NT2/D1 (cell line): ENCODE data around the gene PIEZO1.

Experiments
- DNase-seq: peaks from one replicate; pipeline ENCODE4 v3.0.0-alpha.2; 2011; ENCODE audit warnings: low read depth, low spot score
- H3K27me3 ChIP-seq: 2 replicates; pipeline ENCODE4 v1.6.0; 2011; ENCODE audit warnings: mild to moderate bottlenecking; ENCODE audit not compliant: insufficient read length, insufficient read depth
- H3K36me3 ChIP-seq: 2 replicates; pipeline ENCODE4 v1.6.1; 2011; ENCODE audit warnings: mild to moderate bottlenecking, low read length, mixed read lengths; ENCODE audit not compliant: insufficient read depth, insufficient read length
- H3K4me1 ChIP-seq: 2 replicates; pipeline ENCODE4 v1.5.1; 2011; ENCODE audit not compliant: insufficient read depth, insufficient read length
- H3K4me3 ChIP-seq: 2 replicates; pipeline ENCODE4 v1.5.1; 2011; ENCODE audit warnings: low read depth; ENCODE audit not compliant: insufficient read length
- H3K9ac ChIP-seq: 2 replicates; pipeline ENCODE4 v1.6.0; 2011; ENCODE audit warnings: low read depth; ENCODE audit not compliant: insufficient read length
- H3K9me3 ChIP-seq: 2 replicates; pipeline ENCODE4 v1.5.1; 2011; ENCODE audit warnings: mild to moderate bottlenecking, low read length; ENCODE audit not compliant: insufficient read depth
- SUZ12 ChIP-seq: IDR thresholded peaks from 2 replicates; pipeline ENCODE4 v1.6.1; 2011; ENCODE audit not compliant: insufficient read length, insufficient read depth; ENCODE audit errors: extremely low read depth
- YY1 ChIP-seq: IDR thresholded peaks from 2 replicates; pipeline ENCODE4 v1.6.1; 2011; ENCODE audit not compliant: insufficient read length, insufficient read depth
- ZNF274 ChIP-seq: IDR thresholded peaks from 2 replicates; pipeline ENCODE4 v1.6.1; 2011; ENCODE audit warnings: mild to moderate bottlenecking, low read depth, low read length

Gene PIEZO1

DNA sequence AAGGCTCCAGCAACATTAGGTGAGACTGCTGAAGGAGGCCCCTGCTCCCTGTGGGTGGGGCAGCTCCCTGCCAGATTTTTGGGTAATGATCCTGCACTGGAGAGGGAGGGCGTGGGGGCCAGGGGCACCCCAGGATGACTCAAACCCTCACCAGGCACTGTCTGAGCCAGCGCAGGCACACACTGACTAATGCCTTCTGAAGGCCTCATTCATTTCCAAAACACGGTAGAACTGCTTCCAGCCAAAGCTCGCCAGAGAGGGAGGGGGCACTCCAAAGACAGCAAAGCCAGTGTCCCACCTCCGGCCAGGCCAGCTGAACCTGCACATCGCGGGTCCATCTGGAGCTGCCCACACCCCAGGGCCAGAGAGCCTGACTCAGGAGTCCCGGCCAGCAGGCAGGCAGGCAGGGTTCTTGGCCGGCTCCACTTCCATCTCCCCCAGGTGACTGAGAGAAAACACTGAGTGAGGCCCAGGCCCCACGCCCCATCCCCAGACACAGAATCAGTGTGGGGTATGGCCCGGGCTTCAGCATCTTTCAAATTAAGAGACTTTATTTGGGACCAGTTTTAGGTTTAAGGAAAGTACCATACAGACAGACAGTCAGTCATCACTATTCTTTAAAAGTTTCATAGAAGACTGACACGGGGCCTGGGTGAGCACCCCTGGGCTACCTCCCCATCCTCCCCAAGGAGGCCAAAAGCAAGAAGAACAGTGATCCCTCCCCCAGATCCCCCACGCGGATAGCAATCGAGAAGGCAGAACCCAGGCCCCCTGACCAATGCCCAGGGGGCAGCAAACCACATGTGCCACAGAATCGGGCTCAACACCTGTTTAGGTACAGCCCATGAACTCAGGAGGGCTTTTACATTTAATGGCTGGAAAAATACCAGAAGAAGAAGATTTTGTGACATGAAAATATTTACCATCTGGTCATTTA lies 2.3 kb downstream of the PIEZO1 start:
- peaks cover 40% of the 10 kb centered on the region for H3K4me1 ChIP-seq
- peaks cover 16% of the 10 kb centered on the region for H3K36me3 ChIP-seq
- no peak for DNase-seq
- H3K4me3 ChIP-seq, result no peak overlapping the region
- no peaks in the 10 kb centered on the region for H3K9me3 ChIP-seq
- peak overlapping the region; percentile 54 for H3K9ac ChIP-seq
- TF ChIP-seq YY1 (no peak), ZNF274 (no peak)
- peaks cover 20% of the 10 kb centered on the region for H3K27me3 ChIP-seq

GRCh38 chr16:88781140-88782077 lies 3.6 kb downstream of the PIEZO1 start:
- H3K9me3 ChIP-seq, result no peaks in the 10 kb centered on the region
- peaks cover 20% of the 10 kb centered on the region for H3K27me3 ChIP-seq
- no peak for DNase-seq
- peak overlapping the region; percentile 61 for H3K9ac ChIP-seq
- no peak overlapping the region for H3K4me3 ChIP-seq
- TF ChIP-seq SUZ12 (no peak), ZNF274 (no peak), YY1 (no peak)
- H3K4me1 ChIP-seq, result peaks cover 51% of the 10 kb centered on the region
- peaks cover 19% of the 10 kb centered on the region for H3K36me3 ChIP-seq

GRCh38 chr16:88780142-88781062 lies 4.6 kb downstream of the PIEZO1 start:
- TF ChIP-seq SUZ12, result no peak
- no peak for TF ChIP-seq YY1
- TF ChIP-seq ZNF274, result no peak
- no peaks in the 10 kb centered on the region for H3K9me3 ChIP-seq
- H3K9ac ChIP-seq, result peak overlapping the region; percentile 42
- peaks cover 54% of the 10 kb centered on the region for H3K4me1 ChIP-seq
- no peak overlapping the region for H3K4me3 ChIP-seq
- DNase-seq, result no peak
- H3K36me3 ChIP-seq, result peaks cover 23% of the 10 kb centered on the region
- peaks cover 16% of the 10 kb centered on the region for H3K27me3 ChIP-seq

- peaks cover 19% of the 10 kb centered on the region for H3K27me3 ChIP-seq
- peaks cover 55% of the 10 kb centered on the region for H3K4me1 ChIP-seq
- TF ChIP-seq YY1 (no peak), SUZ12 (no peak), ZNF274 (no peak)
- no peaks in the 10 kb centered on the region for H3K9me3 ChIP-seq
- H3K4me3 ChIP-seq, result no peak overlapping the region
- no peak for DNase-seq
- H3K9ac ChIP-seq, result peak overlapping the region; percentile 42
- H3K36me3 ChIP-seq, result peaks cover 28% of the 10 kb centered on the region
Observed at GRCh38 chr16:88779406-88780141, 5.4 kb downstream of the PIEZO1 start.

GRCh38 chr16:88778541-88779065 lies 6.4 kb downstream of the PIEZO1 start:
- Histone ChIP-seq H3K4me1 (peaks cover 56% of the 10 kb centered on the region), H3K36me3 (peaks cover 29% of the 10 kb centered on the region), H3K4me3 (no peak overlapping the region), H3K27me3 (peaks cover 22% of the 10 kb centered on the region), H3K9ac (peak overlapping the region; percentile 32), H3K9me3 (no peaks in the 10 kb centered on the region)
- DNase-seq, result no peak
- TF ChIP-seq ZNF274, result no peak
- no peak for TF ChIP-seq SUZ12
- TF ChIP-seq YY1, result no peak

DNA sequence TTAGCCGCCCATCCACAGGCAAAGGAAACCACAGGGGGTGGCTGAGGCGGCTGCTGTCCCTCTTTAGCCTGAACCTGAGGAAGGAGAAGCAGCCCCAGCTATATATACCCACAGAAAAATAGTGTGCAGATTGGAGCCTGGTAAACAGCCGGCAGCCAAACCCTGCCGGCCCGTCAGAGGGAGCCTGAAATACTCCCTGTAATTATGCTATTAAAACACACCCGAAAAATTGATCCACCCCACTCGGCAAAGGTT lies 6.8 kb downstream of the PIEZO1 start:
- DNase-seq, result no peak
- Histone ChIP-seq H3K27me3 (peaks cover 26% of the 10 kb centered on the region), H3K9me3 (no peaks in the 10 kb centered on the region), H3K4me1 (peaks cover 60% of the 10 kb centered on the region), H3K9ac (peak overlapping the region; percentile 32), H3K4me3 (no peak overlapping the region), H3K36me3 (peaks cover 27% of the 10 kb centered on the region)
- no peak for TF ChIP-seq ZNF274
